NCI-H2196 treated with DMSO at 0.1 percent for 48 hours (cell line): Measurements from ENCODE around the gene F11.
"Not testable (repeated sequence)": the region's sequence is repeated elsewhere in the genome, so short reads cannot be mapped to it uniquely, and the experiment has no call there.

Experiments used
- DNase-seq: peaks from one replicate; lab custom pipeline; 2025; ENCODE audit not compliant: unreplicated experiment; lab: John Stamatoyannopoulos, UW

F11 gene

DNA sequence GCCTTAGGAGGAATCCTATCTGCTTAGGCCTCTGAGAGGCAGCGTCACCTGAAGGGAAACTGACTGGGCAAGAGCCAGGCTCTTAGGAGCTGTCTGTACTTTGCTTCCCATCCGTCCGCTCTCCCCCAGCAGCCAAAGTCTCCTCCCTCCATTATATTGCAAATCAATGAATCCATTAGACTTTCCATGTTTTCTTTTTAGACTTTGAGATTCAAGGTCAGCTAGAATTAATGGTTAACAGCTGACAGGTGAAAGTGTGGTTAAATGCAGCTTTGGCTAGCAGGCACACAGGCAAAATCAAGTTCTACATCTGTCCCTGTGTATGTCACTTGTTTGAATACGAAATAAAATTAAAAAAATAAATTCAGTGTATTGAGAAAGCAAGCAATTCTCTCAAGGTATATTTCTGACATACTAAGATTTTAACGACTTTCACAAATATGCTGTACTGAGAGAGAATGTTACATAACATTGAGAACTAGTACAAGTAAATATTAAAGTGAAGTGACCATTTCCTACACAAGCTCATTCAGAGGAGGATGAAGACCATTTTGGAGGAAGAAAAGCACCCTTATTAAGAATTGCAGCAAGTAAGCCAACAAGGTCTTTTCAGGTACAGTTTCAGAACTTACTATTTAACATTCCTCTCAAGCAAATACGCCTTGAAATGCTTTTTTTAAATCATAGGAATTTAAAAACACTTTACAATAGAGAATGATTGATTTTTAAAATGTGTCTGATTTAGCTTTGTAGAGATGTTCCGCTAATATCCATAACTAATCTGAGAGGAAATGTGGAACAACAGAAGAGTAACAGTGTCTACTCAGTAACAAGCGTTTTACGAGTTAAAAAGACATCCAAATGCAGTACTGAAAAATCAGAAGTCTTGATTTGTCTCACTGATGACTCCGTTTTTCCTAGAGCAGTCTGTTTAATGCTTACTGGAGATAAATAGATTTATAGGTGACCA lies at the start of gene F11:
TSS of gene F11 (plus strand) at position 507 of the 970 bp plus-strand sequence. CDS start 948 bp downstream, outside the sequence.
- DNase-seq, result no peak

- DNase-seq, result no peak
These were observed 49.4 kb upstream of the F11 start for GRCh38 chr4:186216465-186217024.

DNA sequence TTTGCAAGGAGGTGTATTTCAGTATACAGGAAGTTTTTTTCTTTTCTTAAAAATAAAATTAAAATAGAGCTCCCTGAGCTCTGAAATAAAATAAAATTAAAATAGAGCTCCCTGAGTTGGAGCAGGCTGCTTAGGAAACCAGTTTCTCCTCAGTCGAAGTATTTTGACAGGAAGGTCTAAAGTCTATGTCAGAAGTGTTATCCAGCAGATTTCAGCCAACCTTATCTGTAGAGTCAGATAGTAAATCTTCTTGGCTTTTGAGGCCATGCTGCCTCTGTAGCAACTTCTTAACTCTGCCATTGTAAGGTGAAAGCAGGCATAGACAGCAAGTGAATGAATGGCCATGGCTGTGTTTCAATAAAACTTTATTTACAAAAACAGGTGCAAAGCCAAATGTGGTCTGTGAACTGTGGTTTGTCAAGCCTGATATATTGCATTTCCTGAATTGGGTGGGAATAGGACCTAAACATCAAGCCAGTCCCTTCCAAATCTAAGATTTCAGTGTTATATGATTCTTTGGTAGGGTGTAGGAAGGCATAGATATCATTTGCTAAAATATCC lies 48.2 kb upstream of the F11 start:
- no peak for DNase-seq

DNA sequence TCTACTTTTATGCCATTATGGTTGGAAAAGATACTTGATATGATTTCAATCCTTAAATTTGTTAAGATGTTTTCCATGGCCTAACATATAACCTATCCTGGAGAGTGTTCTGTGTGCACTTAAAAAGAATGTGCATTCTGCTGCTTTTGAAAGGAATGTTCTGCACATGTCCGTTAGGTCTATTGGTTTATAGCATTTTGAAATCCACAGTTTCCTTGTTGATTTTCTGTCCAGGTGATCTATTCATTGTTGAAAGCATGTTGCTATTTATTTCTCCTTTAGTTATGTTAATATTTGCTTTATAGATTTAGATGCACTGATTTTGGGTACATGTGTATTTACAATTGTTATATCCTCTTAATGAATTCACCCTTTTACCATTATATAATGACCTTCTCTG lies 44.4 kb upstream of the F11 start:
- no peak for DNase-seq

DNA sequence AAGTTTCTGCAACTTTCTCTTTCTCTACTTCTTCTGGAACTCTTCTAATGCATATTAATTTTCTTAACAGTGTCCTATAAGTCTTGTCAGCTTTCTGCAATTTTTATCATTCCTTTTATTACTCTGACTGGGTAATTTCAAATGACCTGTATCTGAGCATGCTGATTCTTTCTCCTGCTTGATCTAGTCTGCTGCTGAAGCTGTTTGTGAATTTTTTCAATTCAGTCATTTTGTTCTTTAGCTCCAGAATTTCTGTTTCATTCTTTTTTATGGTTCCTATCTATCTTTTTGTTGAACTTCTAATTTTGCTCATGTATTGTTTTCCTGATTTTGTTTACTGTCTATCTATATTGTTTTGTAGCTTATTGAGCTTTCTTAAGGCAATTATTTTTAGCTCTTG lies 40.1 kb upstream of the F11 start:
- no peak for DNase-seq

GRCh38 chr4:186226521-186227189 lies 39.3 kb upstream of the F11 start:
- DNase-seq, result no peak

DNA sequence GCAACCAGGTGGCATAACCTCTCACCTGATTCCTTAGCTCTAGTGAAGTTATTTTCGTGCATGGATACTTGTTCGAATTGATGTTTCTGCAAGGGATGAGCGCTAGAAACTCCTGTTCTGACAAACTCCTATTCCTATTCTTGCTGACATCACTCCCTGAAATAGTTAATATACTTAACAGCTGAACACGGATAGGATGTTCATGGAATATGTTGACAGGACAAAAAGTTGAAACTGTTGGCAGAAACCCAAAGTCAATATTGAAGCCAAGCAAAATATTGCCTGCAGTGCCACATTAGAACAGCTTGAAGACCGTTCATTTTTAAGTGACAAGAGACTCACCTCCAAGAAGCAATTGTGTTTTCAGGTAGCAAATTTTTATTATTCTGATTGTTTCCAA lies 38.8 kb upstream of the F11 start, which contains the start of gene KLKB1:
TSS of gene KLKB1 (plus strand) at position 287 of the 400 bp plus-strand sequence. CDS start 689 bp downstream, outside the sequence.
- no peak for DNase-seq

- no peak for DNase-seq
These were observed 38.1 kb upstream of the F11 start for GRCh38 chr4:186227744-186228513.

- no peak for DNase-seq
These were observed 37.5 kb upstream of the F11 start for GRCh38 chr4:186228514-186228894.

DNA sequence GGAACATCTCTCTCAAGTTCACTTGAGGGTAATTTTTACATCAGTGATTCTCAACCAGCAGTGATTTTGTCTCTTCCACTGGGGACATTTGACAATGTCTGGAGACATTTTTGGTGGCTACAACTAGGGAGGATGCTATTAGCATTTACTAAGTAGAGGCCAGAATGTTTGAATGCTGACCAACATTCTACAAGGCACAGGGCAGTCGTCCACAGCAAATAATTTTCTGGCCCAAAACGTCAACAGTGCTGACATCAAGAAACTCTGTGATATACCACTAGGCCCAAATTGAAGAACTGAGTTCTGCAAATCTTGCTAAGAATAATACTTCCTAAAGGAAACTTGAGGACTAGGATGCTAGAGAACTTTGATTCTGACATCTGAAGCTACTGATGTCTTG lies 31.6 kb upstream of the F11 start:
- DNase-seq, result no peak

GRCh38 chr4:186236126-186236525 lies 29.9 kb upstream of the F11 start:
- DNase-seq, result no peak

DNA sequence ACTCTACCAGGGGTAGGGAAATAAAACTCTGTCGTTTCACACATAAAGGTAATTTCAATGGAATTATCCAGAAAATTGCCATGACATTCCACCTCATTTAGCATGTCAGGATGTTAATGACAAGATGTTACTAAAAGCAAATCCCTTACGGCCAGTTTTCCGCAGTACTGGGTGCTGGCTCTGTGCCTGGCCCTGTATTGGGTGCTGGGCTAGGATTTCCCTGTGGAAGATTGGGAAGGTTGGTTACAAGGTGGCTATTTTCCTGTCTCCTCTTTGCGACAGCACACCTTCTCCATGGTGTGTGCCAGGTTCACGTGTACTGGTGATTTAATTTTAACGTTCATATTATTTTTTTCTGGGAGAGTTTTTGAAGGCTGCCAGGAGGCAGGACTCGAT lies 25.5 kb upstream of the F11 start:
- no peak for DNase-seq

- peak; percentile 37 for DNase-seq
These were observed 25.0 kb upstream of the F11 start for GRCh38 chr4:186240848-186241491.

DNA sequence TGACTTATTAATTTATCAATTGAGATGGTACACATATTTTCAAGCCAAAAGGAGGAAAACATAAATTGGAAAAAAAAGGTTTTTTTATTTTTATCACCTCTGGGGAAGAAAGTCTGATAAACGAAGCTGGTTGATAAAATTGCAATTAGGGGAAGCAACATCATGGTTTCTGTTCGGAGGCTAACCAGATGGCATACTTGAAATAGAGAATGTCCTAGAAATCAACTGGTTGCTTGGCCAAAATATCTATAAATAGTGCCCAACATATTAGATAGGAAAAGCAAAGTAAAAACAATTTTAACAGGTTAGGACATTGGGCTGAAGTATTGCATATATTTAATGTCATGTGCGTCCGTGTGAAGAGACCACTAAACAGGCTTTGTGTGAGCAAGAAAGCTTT lies 24.4 kb upstream of the F11 start:
- no peak for DNase-seq

- DNase-seq, result not testable (repeated sequence)
These were observed 24.0 kb upstream of the F11 start for GRCh38 chr4:186242031-186242430.

DNA sequence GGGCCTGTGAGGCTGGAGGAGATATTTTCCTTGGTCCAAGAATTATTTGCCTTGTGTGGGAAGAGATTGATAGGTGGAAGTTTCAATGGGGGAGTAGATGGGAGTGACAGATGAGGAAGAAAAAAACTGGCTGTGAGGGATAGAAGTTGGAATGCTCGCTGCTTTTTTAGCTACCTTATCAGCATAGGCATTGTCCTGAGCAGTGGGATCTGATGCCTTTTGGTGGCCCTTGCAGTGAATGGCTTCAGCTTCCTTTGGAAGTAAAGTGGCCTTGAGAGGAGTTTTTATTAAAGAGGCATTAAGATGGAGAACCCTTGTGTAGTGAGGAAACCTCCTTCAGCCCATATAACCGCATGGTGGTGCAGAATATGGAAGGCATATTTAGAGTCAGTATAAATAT lies 22.7 kb upstream of the F11 start:
- no peak for DNase-seq

DNA sequence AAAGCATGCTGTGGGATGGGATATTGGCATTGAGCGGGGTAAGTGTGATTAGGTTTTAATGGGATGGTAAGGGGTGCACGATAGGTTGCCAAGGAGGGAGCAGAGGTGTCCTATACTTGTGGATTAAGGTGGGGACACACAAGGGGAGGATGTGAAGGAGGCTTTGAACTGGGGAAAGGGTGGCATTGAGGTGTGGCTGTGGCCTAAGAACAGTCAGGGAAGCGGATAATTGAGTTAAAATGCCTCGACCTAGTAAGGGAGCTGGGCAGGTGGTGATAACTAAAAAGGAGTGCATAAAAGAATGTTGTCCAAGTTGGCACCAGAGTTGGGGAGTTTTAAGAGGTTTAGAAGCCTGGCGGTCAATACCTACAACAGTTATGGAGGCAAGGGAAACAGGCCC lies 21.2 kb upstream of the F11 start:
- no peak for DNase-seq

DNA sequence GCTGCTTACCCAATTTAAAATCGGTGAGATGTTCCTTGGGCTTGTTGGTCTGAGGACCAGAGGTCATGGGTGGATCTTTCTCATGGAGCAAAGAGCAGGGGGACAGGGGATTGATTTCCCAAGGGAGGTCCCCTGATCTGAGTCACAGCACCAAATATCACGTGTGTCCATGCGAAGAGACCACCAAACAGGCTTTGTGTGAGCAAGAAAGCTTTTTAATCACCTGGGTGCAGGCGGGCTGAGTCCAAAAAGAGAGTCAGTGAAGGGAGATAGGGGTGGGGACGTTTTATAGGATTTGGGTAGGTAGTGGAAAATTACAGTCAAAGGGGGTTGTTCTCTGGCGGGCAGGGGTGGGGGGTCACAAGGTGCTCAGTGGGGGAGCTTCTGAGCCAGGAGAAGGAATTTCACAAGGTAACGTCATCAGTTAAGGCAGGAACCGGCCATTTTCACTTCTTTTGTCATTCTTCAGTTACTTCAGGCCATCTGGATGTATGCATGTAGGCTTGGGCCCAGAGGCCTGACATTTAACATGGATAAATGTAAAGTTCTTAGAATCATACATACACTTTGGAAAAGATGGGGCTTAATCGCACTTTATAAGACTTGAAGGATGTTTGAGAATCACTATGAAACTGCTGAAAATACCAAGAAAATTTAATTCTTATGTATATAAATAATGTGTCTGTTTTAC lies 18.8 kb upstream of the F11 start:
- DNase-seq, result not testable (repeated sequence)

DNA sequence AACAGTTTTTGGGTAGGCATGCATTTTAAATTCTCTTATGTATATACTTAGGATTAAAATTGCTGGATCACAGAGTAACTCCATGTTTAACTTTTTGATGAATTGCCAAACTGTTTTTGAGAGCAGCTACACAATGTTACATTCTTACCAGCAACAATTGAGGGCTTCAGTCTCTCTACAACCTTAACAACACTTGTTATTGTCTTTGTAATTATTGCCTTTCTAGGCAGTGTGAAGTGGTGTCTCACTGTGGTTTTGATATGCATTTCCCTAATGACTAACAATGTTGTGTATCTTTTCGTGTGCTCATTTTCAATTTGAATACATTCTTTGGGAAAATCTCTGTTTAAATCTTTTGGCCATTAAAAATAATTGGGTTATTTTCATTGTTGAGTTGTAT lies 17.3 kb upstream of the F11 start:
- DNase-seq, result no peak
